Neural cell (in vitro differentiated cells): ENCODE data around the gene PPIC. TPM values are rescaled to one million over a fixed set of nuclear protein-coding genes. Genes with fewer than 3 reads are reported as not detected.

ENCODE experiments used
- H2AFZ ChIP-seq: fragments of 200-600, 300-800 bp; sonication (generic), shearing (Covaris generic); 2 replicates; pipeline ENCODE4 v1.6.0; 2014; ENCODE audit warnings: low read depth, mild to moderate bottlenecking, antibody characterized with exemption, low read length, moderate library complexity
- H3F3A ChIP-seq: fragments of 200-600 bp; shearing (Covaris generic); 2 replicates; pipeline ENCODE4 v1.6.1; 2016; ENCODE audit warnings: mild to moderate bottlenecking, moderate library complexity, mixed read lengths, antibody characterized with exemption, low read length; ENCODE audit not compliant: insufficient read depth, poor library complexity, severe bottlenecking
- H3K27ac ChIP-seq: fragments of 200-600, 300-800 bp; sonication (generic), shearing (Covaris generic); 2 replicates; pipeline ENCODE4 v1.5.1; 2014; ENCODE audit warnings: mild to moderate bottlenecking, low read length, moderate library complexity
- H3K27me3 ChIP-seq: fragments of 300-800, 200-600 bp; sonication (generic), shearing (Covaris generic); 2 replicates; pipeline ENCODE4 v1.6.0; 2014; ENCODE audit warnings: mild to moderate bottlenecking, low read depth, low read length, moderate library complexity; ENCODE audit not compliant: insufficient read depth
- H3K36me3 ChIP-seq: fragments of 300-800, 200-600 bp; sonication (generic), shearing (Covaris generic); 2 replicates; pipeline ENCODE4 v1.5.1; 2014; ENCODE audit warnings: mild to moderate bottlenecking, antibody characterized with exemption, low read length, moderate library complexity; ENCODE audit not compliant: insufficient read depth
- H3K4me2 ChIP-seq: fragments of 300-800, 200-600 bp; sonication (generic), shearing (Covaris generic); 2 replicates; pipeline ENCODE4 v1.6.0; 2014; ENCODE audit warnings: mild to moderate bottlenecking, low read length
- H3K4me3 ChIP-seq: fragments of 300-800, 200-600 bp; sonication (generic), shearing (Covaris generic); 2 replicates; pipeline ENCODE4 v1.5.1; 2014; ENCODE audit warnings: mild to moderate bottlenecking, low read length, moderate library complexity
- H3K79me2 ChIP-seq: fragments of 200-600 bp; shearing (Covaris generic); replicated peaks from 2 replicates; pipeline ENCODE4 v1.6.0; 2014; ENCODE audit warnings: mild to moderate bottlenecking, low read length, moderate library complexity; ENCODE audit not compliant: insufficient read depth
- H3K9ac ChIP-seq: fragments of 300-800, 200-600 bp; sonication (generic), shearing (Covaris generic); 2 replicates; pipeline ENCODE4 v1.6.1; 2016; ENCODE audit warnings: mild to moderate bottlenecking, low read length, mixed read lengths
- H3K9me2 ChIP-seq: fragments of 200-600 bp; shearing (Covaris generic); 2 replicates; pipeline ENCODE4 v1.6.1; 2016; ENCODE audit warnings: mild to moderate bottlenecking, low read length, mixed read lengths; ENCODE audit not compliant: insufficient read depth
- H3K9me3 ChIP-seq: fragments of 200-600, 300-800 bp; sonication (generic), shearing (Covaris generic); 2 replicates; pipeline ENCODE4 v1.6.1; 2016; ENCODE audit warnings: mild to moderate bottlenecking, mixed run types, low read length, moderate library complexity, mixed read lengths
- H4K20me1 ChIP-seq: fragments of 200-600 bp; shearing (Covaris generic); 2 replicates; pipeline ENCODE4 v1.6.1; 2016; ENCODE audit warnings: mild to moderate bottlenecking, mixed run types; ENCODE audit not compliant: insufficient read depth
- CTCF ChIP-seq: fragments of 450-650 bp; IDR thresholded peaks from 2 replicates; pipeline ENCODE4 v1.5.1; 2014; ENCODE audit warnings: antibody characterized with exemption, mild to moderate bottlenecking, moderate library complexity; ENCODE audit not compliant: poor library complexity, severe bottlenecking
- EP300 ChIP-seq: fragments of 450-650 bp; conservative IDR thresholded peaks from 2 replicates; pipeline ENCODE4 v1.6.1; 2014; ENCODE audit warnings: antibody characterized with exemption, mild to moderate bottlenecking, moderate library complexity; ENCODE audit not compliant: poor library complexity, severe bottlenecking
- EZH2 ChIP-seq: fragments of 200-600, 300-800 bp; shearing (Covaris generic), sonication (generic); IDR thresholded peaks from 2 replicates; pipeline ENCODE4 v1.6.1; 2014; ENCODE audit warnings: antibody characterized with exemption, low read length, borderline replicate concordance, mild to moderate bottlenecking; ENCODE audit not compliant: insufficient read depth, poor library complexity, severe bottlenecking
- MXI1 ChIP-seq: fragments of 450-650 bp; conservative IDR thresholded peaks from 2 replicates; pipeline ENCODE4 v1.6.1; 2014; ENCODE audit warnings: antibody characterized with exemption, mild to moderate bottlenecking; ENCODE audit not compliant: poor library complexity, severe bottlenecking
- POLR2AphosphoS5 ChIP-seq: IDR thresholded peaks from 2 replicates; pipeline ENCODE4 v1.6.1; 2012
- RAD21 ChIP-seq: fragments of 450-650 bp; conservative IDR thresholded peaks from 2 replicates; pipeline ENCODE4 v1.6.1; 2014; ENCODE audit warnings: antibody characterized with exemption, mild to moderate bottlenecking, moderate library complexity
- SMC3 ChIP-seq: fragments of 450-650 bp; conservative IDR thresholded peaks from 2 replicates; pipeline ENCODE4 v1.6.1; 2014; ENCODE audit warnings: antibody characterized with exemption, mild to moderate bottlenecking, moderate library complexity; ENCODE audit not compliant: poor library complexity
- TAF1 ChIP-seq: IDR thresholded peaks from 2 replicates; pipeline ENCODE4 v1.6.1; 2012; ENCODE audit warnings: low read depth
- polyA plus RNA-seq: library from polyadenylated mRNA; depleted of rRNA; stranded (reverse); fragments of >200 nt; gene quantifications from 2 replicates; pipeline ENCODE4 v1.2.3, GENCODE V29; 2014
- TF ChIP-seq, protein P1 (sequence below): IDR thresholded peaks from 2 replicates; pipeline ENCODE4 v1.6.1; 2012; ENCODE audit warnings: borderline replicate concordance

Gene PPIC
- polyA plus RNA-seq, 1 donor from 2014 or later: not detected

DNA sequence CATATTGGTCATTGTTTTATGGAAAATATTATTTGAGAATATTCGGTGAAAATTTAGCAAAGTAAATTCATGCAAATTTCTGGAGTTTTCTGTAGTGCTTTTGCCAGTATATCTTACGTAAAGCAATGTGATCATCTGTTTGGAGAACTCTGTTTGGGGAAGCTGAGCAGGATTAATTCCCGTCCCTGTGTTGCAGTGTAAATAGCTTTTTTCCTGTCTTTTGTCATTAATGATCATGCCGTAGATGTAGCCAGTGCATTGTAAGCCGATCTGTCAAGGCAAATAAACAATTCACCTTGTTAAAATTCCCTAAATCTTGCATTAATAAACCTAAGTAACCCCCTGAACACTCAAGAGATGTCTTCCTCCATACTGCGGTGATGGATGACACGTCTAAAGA is 39.2 kb downstream of the PPIC start:
- H3K9me2 ChIP-seq: no peaks in the 10 kb centered on the region
- no peaks in the 10 kb centered on the region for H3K79me2 ChIP-seq
- no peaks in the 10 kb centered on the region for H3K9me3 ChIP-seq
- no peaks in the 10 kb centered on the region for H3K36me3 ChIP-seq
- H4K20me1 ChIP-seq: no peaks in the 10 kb centered on the region
- no peak overlapping the region for H3K4me3 ChIP-seq
- no peaks in the 10 kb centered on the region for H3K27me3 ChIP-seq
- H3K9ac ChIP-seq: no peak overlapping the region
- no peaks in the 10 kb centered on the region for H3F3A ChIP-seq
- no peak for TF ChIP-seq TAF1
- no peak for TF ChIP-seq EP300
- no peak for TF ChIP-seq MXI1
- no peak overlapping the region for H2AFZ ChIP-seq
- no peak overlapping the region for H3K27ac ChIP-seq
- no peak overlapping the region for H3K4me2 ChIP-seq

DNA sequence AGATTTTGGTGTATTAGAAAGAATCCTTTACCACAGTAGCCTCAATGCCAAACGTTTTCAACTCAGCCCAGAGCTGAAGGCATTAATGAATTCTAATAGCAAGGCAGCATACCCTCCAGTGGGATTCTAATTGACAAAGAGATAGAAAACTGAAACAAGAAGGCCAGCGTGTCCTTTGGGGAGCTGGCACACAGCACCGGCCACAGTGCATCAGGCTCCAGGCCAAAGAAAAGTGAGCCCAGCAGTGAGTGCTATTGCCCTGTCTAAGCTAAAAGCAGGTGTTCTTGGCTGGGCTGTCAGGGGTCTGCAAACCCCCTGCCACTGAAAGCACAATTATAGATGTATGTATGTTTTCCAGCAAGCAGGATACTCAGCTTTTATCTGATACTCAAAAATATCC is 40.4 kb downstream of the PPIC start:
- no peak overlapping the region for H3K4me2 ChIP-seq
- H3K27ac ChIP-seq: no peak overlapping the region
- H3F3A ChIP-seq: no peaks in the 10 kb centered on the region
- no peaks in the 10 kb centered on the region for H3K27me3 ChIP-seq
- no peak overlapping the region for H3K9ac ChIP-seq
- no peak for TF ChIP-seq EP300
- no peak for TF ChIP-seq EZH2
- TF ChIP-seq, protein P1, sequence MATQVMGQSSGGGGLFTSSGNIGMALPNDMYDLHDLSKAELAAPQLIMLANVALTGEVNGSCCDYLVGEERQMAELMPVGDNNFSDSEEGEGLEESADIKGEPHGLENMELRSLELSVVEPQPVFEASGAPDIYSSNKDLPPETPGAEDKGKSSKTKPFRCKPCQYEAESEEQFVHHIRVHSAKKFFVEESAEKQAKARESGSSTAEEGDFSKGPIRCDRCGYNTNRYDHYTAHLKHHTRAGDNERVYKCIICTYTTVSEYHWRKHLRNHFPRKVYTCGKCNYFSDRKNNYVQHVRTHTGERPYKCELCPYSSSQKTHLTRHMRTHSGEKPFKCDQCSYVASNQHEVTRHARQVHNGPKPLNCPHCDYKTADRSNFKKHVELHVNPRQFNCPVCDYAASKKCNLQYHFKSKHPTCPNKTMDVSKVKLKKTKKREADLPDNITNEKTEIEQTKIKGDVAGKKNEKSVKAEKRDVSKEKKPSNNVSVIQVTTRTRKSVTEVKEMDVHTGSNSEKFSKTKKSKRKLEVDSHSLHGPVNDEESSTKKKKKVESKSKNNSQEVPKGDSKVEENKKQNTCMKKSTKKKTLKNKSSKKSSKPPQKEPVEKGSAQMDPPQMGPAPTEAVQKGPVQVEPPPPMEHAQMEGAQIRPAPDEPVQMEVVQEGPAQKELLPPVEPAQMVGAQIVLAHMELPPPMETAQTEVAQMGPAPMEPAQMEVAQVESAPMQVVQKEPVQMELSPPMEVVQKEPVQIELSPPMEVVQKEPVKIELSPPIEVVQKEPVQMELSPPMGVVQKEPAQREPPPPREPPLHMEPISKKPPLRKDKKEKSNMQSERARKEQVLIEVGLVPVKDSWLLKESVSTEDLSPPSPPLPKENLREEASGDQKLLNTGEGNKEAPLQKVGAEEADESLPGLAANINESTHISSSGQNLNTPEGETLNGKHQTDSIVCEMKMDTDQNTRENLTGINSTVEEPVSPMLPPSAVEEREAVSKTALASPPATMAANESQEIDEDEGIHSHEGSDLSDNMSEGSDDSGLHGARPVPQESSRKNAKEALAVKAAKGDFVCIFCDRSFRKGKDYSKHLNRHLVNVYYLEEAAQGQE: no peak
- TF ChIP-seq CTCF: no peak
- no peak overlapping the region for H3K4me3 ChIP-seq
- H2AFZ ChIP-seq: no peak overlapping the region
- no peaks in the 10 kb centered on the region for H3K9me2 ChIP-seq
- H3K79me2 ChIP-seq: no peaks in the 10 kb centered on the region
- H3K9me3 ChIP-seq: no peaks in the 10 kb centered on the region
- H4K20me1 ChIP-seq: no peaks in the 10 kb centered on the region
- H3K36me3 ChIP-seq: no peaks in the 10 kb centered on the region

- Histone ChIP-seq H4K20me1 (no peaks in the 10 kb centered on the region), H3K79me2 (no peaks in the 10 kb centered on the region), H3K4me2 (no peak overlapping the region), H3K36me3 (no peaks in the 10 kb centered on the region), H3F3A (no peaks in the 10 kb centered on the region), H2AFZ (no peak overlapping the region), H3K4me3 (no peak overlapping the region), H3K9ac (no peak overlapping the region), H3K9me2 (no peaks in the 10 kb centered on the region), H3K27me3 (no peaks in the 10 kb centered on the region), H3K9me3 (no peaks in the 10 kb centered on the region), H3K27ac (no peak overlapping the region)
- TF ChIP-seq MXI1: no peak
- no peak for TF ChIP-seq SMC3
- TF ChIP-seq, protein P1: no peak
- no peak for TF ChIP-seq RAD21
- TF ChIP-seq TAF1: no peak
- TF ChIP-seq CTCF: no peak
- TF ChIP-seq EZH2: no peak
- no peak for TF ChIP-seq POLR2AphosphoS5
- TF ChIP-seq EP300: no peak
These were observed 50.4 kb downstream of the PPIC start for GRCh38 chr5:122985954-122986721.
